Coronary artery (tissue), 2 donors: ENCODE measurements around the gene RALGAPA2.

Experiments used
- DNase-seq: peaks from one replicate; pipeline ENCODE4 v3.0.0-alpha.2; 2017; ENCODE audit warnings: low spot score
- H3K27ac ChIP-seq, 2 donors: fragments of 200-600 bp; sonication (generic); one replicate each; pipeline ENCODE4 v1.5.1; 2016 to 2019
- H3K4me3 ChIP-seq: fragments of 200-600 bp; sonication (generic); 2 replicates; pipeline ENCODE4 v1.5.1; 2016; ENCODE audit warnings: mild to moderate bottlenecking, moderate library complexity
- TF ChIP-seq, protein P1 (sequence below): fragments of 200-600 bp; sonication (generic); IDR thresholded peaks from one replicate; pipeline ENCODE4 v1.5.1; 2019; ENCODE audit warnings: antibody characterized with exemption

The RALGAPA2 gene

DNA sequence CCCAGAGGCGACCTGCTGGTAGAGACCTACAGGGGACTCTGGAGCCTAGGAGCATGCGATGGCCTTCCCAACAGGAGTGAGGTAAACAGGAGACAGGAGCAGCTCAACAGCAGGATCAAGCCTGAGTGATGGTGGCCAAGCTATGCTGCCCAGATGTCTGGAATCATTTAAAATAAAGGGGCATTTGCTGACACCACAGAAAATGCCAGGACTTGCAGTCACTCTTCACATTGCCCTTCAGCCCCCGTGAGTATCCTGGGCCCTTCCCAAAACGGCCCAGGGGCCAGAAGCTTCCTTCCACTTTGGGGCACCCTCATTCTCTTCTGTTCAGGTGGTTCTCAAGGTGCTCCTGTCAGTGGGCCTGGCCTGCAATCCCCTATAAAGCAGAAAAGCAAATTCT, 321.3 kb downstream of the RALGAPA2 start:
- DNase-seq: no peak
- TF ChIP-seq, protein P1, sequence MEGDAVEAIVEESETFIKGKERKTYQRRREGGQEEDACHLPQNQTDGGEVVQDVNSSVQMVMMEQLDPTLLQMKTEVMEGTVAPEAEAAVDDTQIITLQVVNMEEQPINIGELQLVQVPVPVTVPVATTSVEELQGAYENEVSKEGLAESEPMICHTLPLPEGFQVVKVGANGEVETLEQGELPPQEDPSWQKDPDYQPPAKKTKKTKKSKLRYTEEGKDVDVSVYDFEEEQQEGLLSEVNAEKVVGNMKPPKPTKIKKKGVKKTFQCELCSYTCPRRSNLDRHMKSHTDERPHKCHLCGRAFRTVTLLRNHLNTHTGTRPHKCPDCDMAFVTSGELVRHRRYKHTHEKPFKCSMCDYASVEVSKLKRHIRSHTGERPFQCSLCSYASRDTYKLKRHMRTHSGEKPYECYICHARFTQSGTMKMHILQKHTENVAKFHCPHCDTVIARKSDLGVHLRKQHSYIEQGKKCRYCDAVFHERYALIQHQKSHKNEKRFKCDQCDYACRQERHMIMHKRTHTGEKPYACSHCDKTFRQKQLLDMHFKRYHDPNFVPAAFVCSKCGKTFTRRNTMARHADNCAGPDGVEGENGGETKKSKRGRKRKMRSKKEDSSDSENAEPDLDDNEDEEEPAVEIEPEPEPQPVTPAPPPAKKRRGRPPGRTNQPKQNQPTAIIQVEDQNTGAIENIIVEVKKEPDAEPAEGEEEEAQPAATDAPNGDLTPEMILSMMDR: no peak
- no peak overlapping the region for H3K4me3 ChIP-seq
- H3K27ac ChIP-seq: no peak overlapping the region

DNA sequence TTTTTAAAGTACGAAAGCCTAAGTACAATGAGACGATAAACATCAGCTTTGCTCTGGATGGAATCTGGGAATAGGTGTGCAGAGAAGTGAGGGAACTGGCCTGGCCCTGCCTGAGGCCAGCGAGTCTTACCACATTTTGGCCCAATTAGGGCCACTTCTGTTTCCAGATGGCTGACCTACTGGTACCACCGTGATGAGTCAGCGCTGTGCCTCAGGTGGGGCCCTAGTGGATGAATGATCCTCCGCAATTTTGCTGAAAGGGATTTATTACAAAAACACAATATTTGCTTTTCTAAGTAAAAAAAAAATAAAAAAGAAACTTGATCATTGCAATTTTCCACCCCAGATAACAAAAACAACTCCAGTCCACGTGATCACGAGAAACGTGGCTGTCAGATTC, 322.1 kb downstream of the RALGAPA2 start:
- Histone ChIP-seq H3K27ac (no peak overlapping the region), H3K4me3 (no peak overlapping the region)
- DNase-seq: no peak
- TF ChIP-seq, protein P1: no peak

DNA sequence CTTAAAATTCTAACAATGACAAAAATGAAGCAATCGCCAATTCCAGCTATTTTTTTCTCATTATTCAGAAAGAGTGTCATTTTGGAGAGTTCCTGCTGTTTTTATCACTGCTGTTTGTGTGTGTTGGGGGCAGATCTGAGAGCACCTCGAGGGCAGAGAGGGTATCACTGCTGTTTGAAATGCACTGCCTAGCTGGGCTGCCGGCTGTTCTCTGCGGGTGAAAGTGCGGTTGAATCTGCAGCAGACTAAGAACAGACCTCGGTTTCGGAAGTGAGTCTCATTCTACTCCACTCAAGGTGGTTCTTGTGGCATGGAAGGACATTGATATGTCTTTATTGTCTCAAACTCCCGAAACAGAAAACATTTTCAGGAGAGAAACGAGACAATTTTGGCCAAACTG, 326.3 kb downstream of the RALGAPA2 start:
- TF ChIP-seq, protein P1: no peak
- DNase-seq: no peak
- Histone ChIP-seq H3K4me3 (no peak overlapping the region), H3K27ac (no peak overlapping the region)

DNA sequence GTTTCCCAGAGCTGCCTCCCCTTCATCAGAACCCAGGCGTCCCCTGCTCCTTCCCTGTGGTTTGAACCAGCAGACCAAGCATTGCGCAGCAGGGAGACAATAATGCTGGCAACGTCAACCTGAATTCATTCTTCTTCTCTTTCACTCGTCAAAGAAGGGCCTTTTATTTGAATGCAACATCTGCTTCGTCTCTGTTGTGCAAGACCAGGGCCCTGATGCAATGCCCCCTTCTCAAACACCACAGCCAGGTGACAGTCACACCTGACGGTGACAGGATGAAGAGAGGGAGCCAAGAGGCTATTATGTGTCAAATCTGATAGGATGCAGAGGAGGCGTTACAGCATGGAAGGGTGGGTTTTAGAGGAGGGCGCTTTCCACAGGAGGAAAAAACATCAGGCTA, 336.6 kb downstream of the RALGAPA2 start:
- DNase-seq: no peak
- TF ChIP-seq, protein P1: no peak
- no peak overlapping the region for H3K4me3 ChIP-seq
- H3K27ac ChIP-seq: no peak overlapping the region

DNA sequence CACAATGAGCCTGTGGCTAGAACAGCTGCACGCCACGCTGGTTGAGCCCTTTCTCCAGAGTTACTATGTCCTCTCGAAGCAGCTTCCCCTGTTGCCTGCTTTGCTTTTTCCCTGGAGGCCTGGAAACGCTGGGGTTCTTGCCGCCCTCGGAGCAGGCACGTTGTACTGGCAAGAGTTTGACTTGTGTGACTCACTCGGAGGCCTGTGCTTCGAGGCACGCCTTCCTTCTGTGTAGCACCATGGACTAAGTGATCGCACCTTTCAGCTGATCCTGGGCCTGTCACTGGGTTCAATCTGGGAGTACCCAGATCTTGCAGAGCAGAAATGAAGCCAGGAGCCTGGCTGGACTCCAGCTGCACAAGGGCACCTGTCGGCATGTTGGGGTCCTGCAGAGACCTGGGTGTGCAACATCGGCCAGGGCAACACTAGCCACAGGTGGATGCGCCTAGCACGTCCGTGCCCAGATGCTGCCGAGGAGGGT, 339.3 kb downstream of the RALGAPA2 start:
- TF ChIP-seq, protein P1: no peak
- Histone ChIP-seq H3K27ac (no peak overlapping the region), H3K4me3 (no peak overlapping the region)
- no peak for DNase-seq

DNA sequence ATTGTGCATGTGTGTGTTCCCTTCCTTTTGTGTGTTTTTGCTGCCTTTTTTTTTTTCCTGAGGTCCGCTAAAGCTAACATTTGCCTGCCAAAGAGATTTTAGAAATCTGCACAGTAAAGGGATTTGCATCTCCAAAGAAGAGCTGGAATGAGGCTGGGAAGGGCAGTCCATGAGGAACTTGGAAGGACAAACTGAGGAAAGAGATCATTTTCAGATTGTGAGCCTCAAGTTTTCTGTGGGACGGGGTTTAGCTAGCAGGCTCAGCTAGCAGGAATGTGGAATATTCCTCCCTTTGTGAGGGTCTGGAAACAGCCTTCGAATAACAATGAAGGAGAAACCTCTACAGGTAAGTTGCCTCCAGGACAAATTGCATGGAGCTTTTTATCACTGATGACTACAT, 340.8 kb downstream of the RALGAPA2 start:
- TF ChIP-seq, protein P1: no peak
- H3K4me3 ChIP-seq: no peak overlapping the region
- no peak overlapping the region for H3K27ac ChIP-seq
- DNase-seq: no peak

DNA sequence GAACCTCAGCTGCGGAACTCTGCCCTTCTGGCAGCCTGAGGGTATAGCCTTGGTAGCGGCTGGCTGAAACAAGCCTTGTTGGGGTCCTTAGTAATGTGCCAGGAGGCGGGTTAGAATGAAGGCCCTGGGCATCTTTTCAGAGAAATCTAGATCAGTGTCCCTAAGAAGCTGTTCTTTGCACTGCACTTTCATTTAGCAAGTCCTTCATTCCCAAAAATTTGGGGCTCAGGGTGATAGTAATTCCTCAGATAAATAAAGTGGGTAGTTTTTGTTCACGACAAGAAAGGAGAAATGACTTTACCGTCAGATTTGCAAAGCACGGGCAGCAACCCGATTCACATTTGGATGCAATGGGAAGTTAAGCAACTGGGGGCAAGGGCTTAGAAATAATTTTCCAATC, 341.4 kb downstream of the RALGAPA2 start:
- TF ChIP-seq, protein P1: no peak
- Histone ChIP-seq H3K27ac (no peak overlapping the region), H3K4me3 (no peak overlapping the region)
- DNase-seq: no peak
